Measurements from ENCODE around the gene SMIM38. TPM values are rescaled to one million over a fixed set of nuclear protein-coding genes. Genes with fewer than 3 reads are reported as not detected.

The SMIM38 gene
- total RNA-seq, 1 donor from 2014 or later, result not detected

GRCh38 chr11:69144316-69145049 lies 11.3 kb upstream of the SMIM38 start:
- no peaks in the 10 kb centered on the region for H3K4me1 ChIP-seq (ENCODE audit: insufficient read depth, low read length)
- H2AFZ ChIP-seq (ENCODE audit: low read depth, low read length), result no peak overlapping the region
- no peak overlapping the region for H3K4me3 Mint-ChIP-seq (ENCODE audit: unreplicated experiment)
- no peaks in the 10 kb centered on the region for H4K20me1 ChIP-seq (ENCODE audit: insufficient read depth, low read length)
- no peaks in the 10 kb centered on the region for H3K79me2 ChIP-seq (ENCODE audit: insufficient read depth, low read length)
- TF ChIP-seq EZH2 (IDR thresholded peaks at IDR 0.05; ENCODE audit: insufficient read depth, low read length) (no peak), CTCF (IDR thresholded peaks at IDR 0.05; ENCODE audit: insufficient read depth, low read depth, low read length) (no peak)
- peaks cover 29% of the 10 kb centered on the region for H3K27me3 Mint-ChIP-seq (ENCODE audit: low read depth, unreplicated experiment)
- H3K27ac Mint-ChIP-seq (ENCODE audit: unreplicated experiment), result no peak overlapping the region
- H3K9me3 Mint-ChIP-seq (ENCODE audit: unreplicated experiment), result peaks cover 24% of the 10 kb centered on the region
- H3K36me3 Mint-ChIP-seq (ENCODE audit: low read depth, unreplicated experiment), result peaks cover 2% of the 10 kb centered on the region
- H3K27ac ChIP-seq (ENCODE audit: low read depth, low read length), result no peak overlapping the region
- DNase-seq (ENCODE audit: low read depth) (no peak), FAIRE-seq (no peak)
- H3K4me1 Mint-ChIP-seq (ENCODE audit: low read depth, unreplicated experiment), result no peaks in the 10 kb centered on the region
- no peak overlapping the region for H3K4me2 ChIP-seq (ENCODE audit: low read length)
- no peaks in the 10 kb centered on the region for H3K36me3 ChIP-seq (ENCODE audit: insufficient read depth, low read length)
- H3K27me3 ChIP-seq (ENCODE audit: insufficient read depth, low read length), result no peaks in the 10 kb centered on the region
- H3K9me3 ChIP-seq (ENCODE audit: insufficient read depth, low read depth, low read length), result peaks cover 2% of the 10 kb centered on the region
- no peak overlapping the region for H3K9ac ChIP-seq (ENCODE audit: low read length)
- H3K4me3 ChIP-seq (ENCODE audit: insufficient read depth, low read depth, low read length), result no peak overlapping the region

- Mint-ChIP-seq H3K4me3 (ENCODE audit: unreplicated experiment) (no peak overlapping the region), H3K27ac (ENCODE audit: unreplicated experiment) (no peak overlapping the region), H3K36me3 (ENCODE audit: low read depth, unreplicated experiment) (peaks cover 2% of the 10 kb centered on the region), H3K9me3 (ENCODE audit: unreplicated experiment) (peaks cover 22% of the 10 kb centered on the region), H3K4me1 (ENCODE audit: low read depth, unreplicated experiment) (no peaks in the 10 kb centered on the region), H3K27me3 (ENCODE audit: low read depth, unreplicated experiment) (peaks cover 27% of the 10 kb centered on the region)
- Histone ChIP-seq H3K27ac (ENCODE audit: low read depth, low read length) (no peak overlapping the region), H3K4me2 (ENCODE audit: low read length) (no peak overlapping the region), H3K9ac (ENCODE audit: low read length) (no peak overlapping the region), H3K4me3 (ENCODE audit: insufficient read depth, low read depth, low read length) (no peak overlapping the region), H3K36me3 (ENCODE audit: insufficient read depth, low read length) (no peaks in the 10 kb centered on the region), H3K4me1 (ENCODE audit: insufficient read depth, low read length) (no peaks in the 10 kb centered on the region), H2AFZ (ENCODE audit: low read depth, low read length) (no peak overlapping the region), H3K9me3 (ENCODE audit: insufficient read depth, low read depth, low read length) (peaks cover 2% of the 10 kb centered on the region), H4K20me1 (ENCODE audit: insufficient read depth, low read length) (no peaks in the 10 kb centered on the region), H3K79me2 (ENCODE audit: insufficient read depth, low read length) (no peaks in the 10 kb centered on the region), H3K27me3 (ENCODE audit: insufficient read depth, low read length) (no peaks in the 10 kb centered on the region)
- no peak for TF ChIP-seq CTCF (IDR thresholded peaks at IDR 0.05; ENCODE audit: insufficient read depth, low read depth, low read length)
- TF ChIP-seq EZH2 (IDR thresholded peaks at IDR 0.05; ENCODE audit: insufficient read depth, low read length), result no peak
- no peak for FAIRE-seq
- peak; percentile 57 for DNase-seq (ENCODE audit: low read depth)
These were observed 10.7 kb upstream of the SMIM38 start for GRCh38 chr11:69145050-69145380.

GRCh38 chr11:69148377-69148762 lies 7.4 kb upstream of the SMIM38 start:
- no peaks in the 10 kb centered on the region for H3K36me3 ChIP-seq (ENCODE audit: insufficient read depth, low read length)
- no peak for TF ChIP-seq EZH2 (IDR thresholded peaks at IDR 0.05; ENCODE audit: insufficient read depth, low read length)
- TF ChIP-seq CTCF (IDR thresholded peaks at IDR 0.05; ENCODE audit: insufficient read depth, low read depth, low read length), result no peak
- FAIRE-seq (no peak), DNase-seq (ENCODE audit: low read depth) (no peak)
- no peaks in the 10 kb centered on the region for H3K79me2 ChIP-seq (ENCODE audit: insufficient read depth, low read length)
- no peak overlapping the region for H3K4me3 ChIP-seq (ENCODE audit: insufficient read depth, low read depth, low read length)
- no peak overlapping the region for H3K4me3 Mint-ChIP-seq (ENCODE audit: unreplicated experiment)
- no peak overlapping the region for H3K9ac ChIP-seq (ENCODE audit: low read length)
- H3K9me3 Mint-ChIP-seq (ENCODE audit: unreplicated experiment), result peaks cover 19% of the 10 kb centered on the region
- no peak overlapping the region for H3K27ac ChIP-seq (ENCODE audit: low read depth, low read length)
- no peaks in the 10 kb centered on the region for H3K27me3 ChIP-seq (ENCODE audit: insufficient read depth, low read length)
- H3K27ac Mint-ChIP-seq (ENCODE audit: unreplicated experiment), result no peak overlapping the region
- peaks cover 20% of the 10 kb centered on the region for H3K27me3 Mint-ChIP-seq (ENCODE audit: low read depth, unreplicated experiment)
- H3K9me3 ChIP-seq (ENCODE audit: insufficient read depth, low read depth, low read length), result peaks cover 4% of the 10 kb centered on the region
- no peaks in the 10 kb centered on the region for H3K36me3 Mint-ChIP-seq (ENCODE audit: low read depth, unreplicated experiment)
- H2AFZ ChIP-seq (ENCODE audit: low read depth, low read length), result no peak overlapping the region
- H3K4me1 Mint-ChIP-seq (ENCODE audit: low read depth, unreplicated experiment), result peaks cover under 1% of the 10 kb centered on the region
- H3K4me1 ChIP-seq (ENCODE audit: insufficient read depth, low read length), result peaks cover 11% of the 10 kb centered on the region
- H4K20me1 ChIP-seq (ENCODE audit: insufficient read depth, low read length), result no peaks in the 10 kb centered on the region
- H3K4me2 ChIP-seq (ENCODE audit: low read length), result no peak overlapping the region
